SK-MEL-5 (cell line): Measurements from ENCODE around the gene SUPT5H. TPM values are rescaled to one million over a fixed set of nuclear protein-coding genes. Genes with fewer than 3 reads are reported as not detected.

ENCODE experiments used
- DNase-seq: peaks from one replicate; pipeline ENCODE4 v3.0.0-alpha.2; 2016; ENCODE audit warnings: low read depth, low spot score
- in situ Hi-C: cut with HindIII; loops from 2 replicates; pipeline ENCODE4 v1.10.0; 2016; ENCODE audit warnings: low sequenced_read_pairs, high pct_unique_total_duplicates, low pct_unique_long_range_greater_than_20kb
- total RNA-seq: library from RNA; depleted of rRNA; stranded (reverse); fragments of >200 nt; shearing (Covaris generic); gene quantifications from 2 replicates; pipeline ENCODE4 v1.2.3, GENCODE V29; 2014

Gene SUPT5H
- total RNA-seq, 1 experiment from 2014 or later, result 98.8 TPM

- no peak for DNase-seq
- in situ Hi-C loops, result no loop called here
These were observed 37.6 kb upstream of the SUPT5H start for GRCh38 chr19:39407660-39408391.

- DNase-seq, result peak; percentile 41
- in situ Hi-C loops, result no loop called here
These were observed 36.8 kb upstream of the SUPT5H start for GRCh38 chr19:39408392-39409207.

GRCh38 chr19:39409208-39410016 is 36.0 kb upstream of the SUPT5H start:
- DNase-seq, result no peak
- in situ Hi-C loops, result no loop called here

DNA sequence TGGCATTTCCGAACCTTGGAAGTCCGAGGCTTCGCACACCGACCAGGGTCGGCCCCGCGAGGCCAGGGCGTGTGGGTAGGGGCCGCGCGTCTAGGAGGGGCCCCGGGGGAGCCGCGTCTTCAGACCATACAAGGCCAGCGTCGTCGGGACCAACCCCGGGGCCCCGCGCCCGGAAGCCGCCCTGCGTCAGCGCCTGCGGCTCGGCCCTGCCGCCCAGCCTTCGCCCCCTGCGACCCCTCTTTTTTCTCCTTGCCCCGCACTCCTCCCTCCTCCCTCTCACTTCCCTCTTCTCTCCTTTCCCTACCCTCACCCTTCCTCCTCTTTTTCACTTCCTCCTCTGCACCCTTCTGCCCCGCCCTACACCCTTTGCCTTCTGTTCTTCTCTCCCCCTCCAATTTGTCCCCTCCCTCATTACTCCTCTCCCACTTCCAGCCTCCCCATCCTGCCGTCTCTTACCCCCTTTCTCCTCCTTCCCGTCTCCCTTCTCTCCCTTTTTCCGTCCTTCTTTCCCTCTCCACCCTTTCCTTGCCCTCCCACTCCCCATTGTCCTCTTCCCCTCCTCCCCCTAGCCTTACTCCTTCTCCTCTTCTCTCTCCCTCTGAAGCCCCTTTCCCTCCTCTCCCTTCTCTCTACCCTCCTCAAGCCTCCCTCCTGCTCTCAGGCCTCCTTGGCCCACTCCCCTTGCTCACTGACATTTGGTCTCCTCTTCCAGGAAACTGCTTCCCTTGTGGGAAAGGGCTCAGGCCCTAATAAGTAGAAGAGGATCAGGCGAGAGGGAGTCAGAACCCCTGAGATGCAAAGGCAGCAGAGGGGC is 35.2 kb upstream of the SUPT5H start:
- in situ Hi-C loops, result no loop called here

DNA sequence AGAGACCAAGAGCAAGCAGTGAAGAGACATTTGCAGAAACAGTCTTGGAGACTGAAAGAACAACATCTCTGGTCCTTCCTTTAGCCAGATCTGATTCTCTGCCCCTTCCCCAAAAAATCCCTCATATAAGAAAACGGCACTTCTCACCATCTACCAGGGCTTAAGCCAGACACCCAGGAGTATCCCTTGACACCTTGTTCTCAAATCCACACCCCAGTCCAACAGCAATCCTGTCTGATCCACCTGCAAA is 34.6 kb upstream of the SUPT5H start:
- no peak for DNase-seq
- in situ Hi-C loops, result no loop called here

More for the DNA sequence above, 35.2 kb upstream of the SUPT5H start:
- no peak for DNase-seq

GRCh38 chr19:39411081-39411831 is 34.1 kb upstream of the SUPT5H start:
- no peak for DNase-seq
- in situ Hi-C loops, result no loop called here

- DNase-seq, result peak; percentile 91
- in situ Hi-C loops, result no loop called here
These were observed 33.6 kb upstream of the SUPT5H start for GRCh38 chr19:39411832-39412099.

GRCh38 chr19:39412100-39412866 is 33.1 kb upstream of the SUPT5H start, which contains the start of gene PLEKHG2:
Gene PLEKHG2 (plus strand): TSS chr19:39412669. CDS start chr19:39414087, 1,418 bp downstream.
- in situ Hi-C loops, result no loop called here
- peak; percentile 99 for DNase-seq

DNA sequence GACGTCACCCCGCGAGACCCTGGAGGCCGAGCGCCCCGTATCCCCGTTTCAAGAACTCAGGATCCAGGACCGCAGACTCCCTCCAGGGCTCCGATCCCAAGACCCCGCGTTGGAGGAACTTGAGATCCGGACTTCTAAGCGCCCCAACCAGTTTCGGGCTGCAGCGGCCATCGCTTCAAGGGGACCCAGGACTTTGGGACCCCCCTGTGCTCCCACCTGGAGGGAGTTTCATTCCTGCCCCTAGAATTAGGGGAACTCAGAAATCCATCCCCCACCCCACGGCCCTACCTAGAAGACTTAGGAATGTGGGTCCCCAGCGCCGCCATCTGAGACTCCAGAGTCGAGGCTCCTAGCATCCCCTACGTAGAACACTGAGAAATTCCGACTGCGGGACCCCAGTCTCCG is 32.5 kb upstream of the SUPT5H start:
- in situ Hi-C loops, result no loop called here
- DNase-seq, result no peak

DNA sequence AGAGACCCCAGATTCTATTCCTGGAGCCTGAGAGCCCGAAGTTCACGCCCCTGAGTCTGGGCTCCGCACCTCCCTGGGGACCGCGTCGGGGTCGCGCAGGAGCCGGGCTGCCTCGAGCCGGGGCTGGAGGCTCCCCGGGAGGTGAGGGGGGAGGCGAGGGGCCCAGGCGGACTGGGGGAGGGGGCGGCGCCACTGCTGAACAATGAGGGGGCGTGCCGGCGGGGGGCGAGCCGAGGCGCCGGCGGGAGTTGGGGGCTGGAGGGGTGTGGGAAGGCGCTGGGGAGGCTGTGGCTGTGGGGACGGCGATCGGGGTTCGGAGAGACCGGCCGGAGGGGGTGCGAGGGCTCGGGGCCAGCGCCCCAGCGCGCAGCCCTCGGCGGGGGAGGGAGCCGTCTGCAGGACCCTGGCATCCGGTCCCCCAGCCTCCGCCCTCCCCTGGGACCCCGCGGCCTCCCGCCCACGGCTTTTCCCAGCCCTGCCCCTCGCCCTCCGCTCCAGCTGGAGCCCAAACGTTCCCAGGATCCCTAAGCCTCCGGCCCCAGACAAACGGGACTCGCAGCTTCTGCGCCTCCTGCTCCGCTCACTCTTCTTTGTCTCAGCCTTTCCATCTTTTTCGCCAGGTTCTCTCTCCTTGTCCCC is 32.0 kb upstream of the SUPT5H start:
- in situ Hi-C loops, result no loop called here
- DNase-seq, result no peak

DNA sequence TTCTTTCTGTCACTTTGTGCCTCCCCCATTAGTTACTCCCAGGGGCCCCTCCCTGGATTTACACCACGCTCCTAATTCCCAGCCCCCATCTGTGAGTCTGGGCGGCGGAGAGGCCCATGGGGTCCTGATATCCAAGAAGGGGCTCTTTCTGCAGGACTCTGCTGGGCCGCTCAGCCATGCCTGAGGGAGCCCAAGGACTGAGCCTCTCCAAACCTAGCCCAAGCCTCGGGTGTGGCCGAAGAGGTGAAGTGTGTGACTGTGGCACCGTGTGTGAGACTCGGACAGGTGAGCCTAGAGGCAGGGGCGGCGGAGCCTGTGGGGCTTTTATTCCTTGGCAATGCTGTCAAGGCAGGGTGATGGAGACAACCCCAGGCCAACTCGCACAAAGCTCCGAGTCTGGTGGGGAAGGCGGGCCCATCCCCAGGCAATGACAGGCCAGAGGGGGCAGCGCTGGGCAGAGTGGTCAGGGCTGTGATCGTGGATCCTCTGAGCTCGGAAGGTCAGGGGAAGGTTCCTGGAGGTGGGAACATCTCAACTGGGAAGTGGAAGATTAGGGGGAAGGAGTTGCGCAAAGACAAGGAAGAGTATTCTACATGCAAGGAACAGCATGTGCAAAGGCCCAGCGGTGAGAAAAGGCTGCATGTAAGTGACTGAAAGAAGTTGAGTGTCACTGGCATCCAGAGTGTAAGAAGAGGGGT is 31.3 kb upstream of the SUPT5H start:
- DNase-seq, result no peak
- in situ Hi-C loops, result no loop called here

DNA sequence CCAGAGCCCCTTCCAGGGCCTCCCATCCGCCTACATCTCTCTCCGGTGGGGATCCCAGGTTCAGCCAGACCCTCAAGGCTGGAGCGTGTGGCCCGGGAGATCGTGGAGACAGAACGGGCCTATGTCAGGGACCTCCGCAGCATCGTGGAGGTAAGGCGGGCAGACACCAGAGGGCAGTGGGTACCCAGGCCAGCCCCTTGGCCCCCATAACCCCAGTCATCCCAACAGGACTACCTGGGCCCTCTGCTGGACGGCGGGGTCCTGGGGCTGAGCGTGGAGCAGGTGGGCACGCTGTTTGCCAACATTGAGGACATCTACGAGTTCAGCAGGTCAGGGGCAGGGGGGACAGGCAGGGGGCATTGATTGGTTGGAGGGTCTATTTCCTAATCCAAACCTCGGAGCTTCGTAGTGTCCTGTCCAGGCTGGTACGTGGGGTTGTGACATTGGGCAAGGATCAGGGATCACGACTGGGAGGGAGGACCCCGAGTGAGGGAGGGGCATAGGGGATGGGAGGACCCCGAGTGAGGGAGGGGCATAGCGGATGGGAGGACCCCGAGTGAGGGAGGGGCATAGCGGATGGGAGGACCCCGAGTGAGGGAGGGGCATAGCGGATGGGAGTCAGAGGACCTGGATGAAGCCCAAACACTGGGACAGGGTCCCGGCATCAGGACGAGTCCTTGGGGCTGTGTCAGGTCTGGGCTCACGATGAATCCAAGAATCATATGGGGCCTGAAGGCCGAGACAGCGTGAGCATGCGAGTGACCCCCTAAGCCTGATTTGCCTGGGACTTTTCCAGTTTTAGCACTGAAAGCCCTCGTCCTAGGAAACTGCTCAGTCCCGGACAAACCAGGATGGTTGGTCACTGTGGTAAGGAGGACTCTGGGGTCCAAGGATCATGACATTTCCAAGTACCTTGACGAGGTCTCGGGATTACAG is 30.0 kb upstream of the SUPT5H start:
- in situ Hi-C loops, result no loop called here
- no peak for DNase-seq

- DNase-seq, result no peak
- in situ Hi-C loops, result no loop called here
These were observed 28.9 kb upstream of the SUPT5H start for GRCh38 chr19:39416152-39417120.
